Tibial nerve (tissue), 4 donors: ENCODE data around the gene SCN4B. TPM values are rescaled to one million over a fixed set of nuclear protein-coding genes. Genes with fewer than 3 reads are reported as not detected.

ENCODE experiments used
- DNase-seq, 2 donors: peaks; one replicate each; pipeline ENCODE4 v3.0.0-alpha.2; 2019; ENCODE audit warnings: low spot score in 2 of 2
- H3K27ac ChIP-seq, 4 donors: fragments of 200-600 bp; sonication (generic) in 3 of 4; one replicate each; pipeline ENCODE4 v1.5.1; 2017 to 2019; ENCODE audit warnings: mild to moderate bottlenecking in 1 of 4
- H3K27me3 ChIP-seq, 2 donors: fragments of 200-600 bp; sonication (generic) in 1 of 2; one replicate each; pipeline versions ENCODE4 v1.5.1 to v1.6.0; 2017 to 2019
- H3K36me3 ChIP-seq, 3 donors: fragments of 200-600 bp; sonication (generic); one replicate each; pipeline ENCODE4 v1.5.1; 2018 to 2019
- H3K4me1 ChIP-seq, 4 donors: fragments of 200-600 bp; sonication (generic) in 3 of 4; one replicate each; pipeline ENCODE4 v1.5.1; 2017 to 2019
- H3K4me3 ChIP-seq, 4 donors: fragments of 200-600 bp; sonication (generic) in 3 of 4; one replicate each; pipeline ENCODE4 v1.5.1; 2017 to 2019; ENCODE audit warnings: mild to moderate bottlenecking in 1 of 4, moderate library complexity in 1 of 4
- H3K9me3 ChIP-seq, 4 donors: fragments of 200-600 bp; sonication (generic) in 3 of 4; one replicate each; pipeline ENCODE4 v1.5.1; 2017 to 2019
- EP300 ChIP-seq, 2 donors: sonication (generic); formaldehyde crosslinking; IDR thresholded peaks; one replicate each; pipeline ENCODE4 v1.6.1; 2017; ENCODE audit warnings: antibody characterized with exemption in 2 of 2, mild to moderate bottlenecking in 1 of 2
- POLR2A ChIP-seq, 2 donors: fragments of 450-650 bp; IDR thresholded peaks; one replicate each; pipeline ENCODE4 v1.6.1; 2017; ENCODE audit warnings: antibody characterized with exemption in 2 of 2, mild to moderate bottlenecking in 2 of 2, moderate library complexity in 2 of 2
- WGBS, 2 donors: methylation state at CpG; one replicate each; pipeline ENCODE4 v1.1.5; 2018; 5-methylcytosine and 5-hydroxymethylcytosine counted together
- total RNA-seq, 4 donors: library from RNA; depleted of rRNA; stranded (reverse); fragments of >200 nt; gene quantifications; one replicate each; pipeline ENCODE4 v1.1.0, GENCODE V29; 2016
- TF ChIP-seq, protein P1 (sequence below), 5 experiments: fragments of 200-600 bp in 3 of 5; fragments of 450-650 bp in 2 of 5; sonication (generic) in 3 of 5; IDR thresholded peaks; one replicate each; pipeline ENCODE4 v1.5.1; 2016 to 2019; ENCODE audit warnings: antibody characterized with exemption in 5 of 5, mild to moderate bottlenecking in 3 of 5, moderate library complexity in 2 of 5

Gene SCN4B
- total RNA-seq, 4 donors from 2014 or later, result 0.66 to 4.1 (median 1.1) TPM

DNA sequence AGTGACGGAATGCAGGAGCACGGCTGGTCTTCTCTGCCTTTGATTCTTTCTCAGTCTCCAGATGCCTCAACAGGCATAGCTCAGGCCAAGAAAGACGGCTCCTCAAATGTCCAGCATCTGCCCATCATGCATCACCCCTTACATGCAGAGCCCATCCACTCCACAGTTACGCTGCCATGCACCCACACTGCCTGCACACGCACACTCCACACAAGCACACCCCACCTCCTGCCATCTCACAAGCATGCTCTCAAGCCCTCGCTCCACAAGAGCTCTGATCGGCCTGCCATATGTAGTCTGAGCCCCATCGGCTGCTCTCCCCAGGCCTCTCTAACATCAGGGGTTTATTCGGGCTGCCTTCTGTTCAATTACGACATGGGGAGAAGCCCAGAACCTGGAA, 18.8 kb downstream of the SCN4B start:
- TF ChIP-seq, protein P1, sequence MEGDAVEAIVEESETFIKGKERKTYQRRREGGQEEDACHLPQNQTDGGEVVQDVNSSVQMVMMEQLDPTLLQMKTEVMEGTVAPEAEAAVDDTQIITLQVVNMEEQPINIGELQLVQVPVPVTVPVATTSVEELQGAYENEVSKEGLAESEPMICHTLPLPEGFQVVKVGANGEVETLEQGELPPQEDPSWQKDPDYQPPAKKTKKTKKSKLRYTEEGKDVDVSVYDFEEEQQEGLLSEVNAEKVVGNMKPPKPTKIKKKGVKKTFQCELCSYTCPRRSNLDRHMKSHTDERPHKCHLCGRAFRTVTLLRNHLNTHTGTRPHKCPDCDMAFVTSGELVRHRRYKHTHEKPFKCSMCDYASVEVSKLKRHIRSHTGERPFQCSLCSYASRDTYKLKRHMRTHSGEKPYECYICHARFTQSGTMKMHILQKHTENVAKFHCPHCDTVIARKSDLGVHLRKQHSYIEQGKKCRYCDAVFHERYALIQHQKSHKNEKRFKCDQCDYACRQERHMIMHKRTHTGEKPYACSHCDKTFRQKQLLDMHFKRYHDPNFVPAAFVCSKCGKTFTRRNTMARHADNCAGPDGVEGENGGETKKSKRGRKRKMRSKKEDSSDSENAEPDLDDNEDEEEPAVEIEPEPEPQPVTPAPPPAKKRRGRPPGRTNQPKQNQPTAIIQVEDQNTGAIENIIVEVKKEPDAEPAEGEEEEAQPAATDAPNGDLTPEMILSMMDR (IDR thresholded peaks at IDR 0.05), result no peak
- no peak for TF ChIP-seq POLR2A (IDR thresholded peaks at IDR 0.05)
- TF ChIP-seq EP300 (IDR thresholded peaks at IDR 0.05), result no peak
- H3K27me3 ChIP-seq, result peaks cover 0 to 18% of the 10 kb centered on the region in 2 donors

DNA sequence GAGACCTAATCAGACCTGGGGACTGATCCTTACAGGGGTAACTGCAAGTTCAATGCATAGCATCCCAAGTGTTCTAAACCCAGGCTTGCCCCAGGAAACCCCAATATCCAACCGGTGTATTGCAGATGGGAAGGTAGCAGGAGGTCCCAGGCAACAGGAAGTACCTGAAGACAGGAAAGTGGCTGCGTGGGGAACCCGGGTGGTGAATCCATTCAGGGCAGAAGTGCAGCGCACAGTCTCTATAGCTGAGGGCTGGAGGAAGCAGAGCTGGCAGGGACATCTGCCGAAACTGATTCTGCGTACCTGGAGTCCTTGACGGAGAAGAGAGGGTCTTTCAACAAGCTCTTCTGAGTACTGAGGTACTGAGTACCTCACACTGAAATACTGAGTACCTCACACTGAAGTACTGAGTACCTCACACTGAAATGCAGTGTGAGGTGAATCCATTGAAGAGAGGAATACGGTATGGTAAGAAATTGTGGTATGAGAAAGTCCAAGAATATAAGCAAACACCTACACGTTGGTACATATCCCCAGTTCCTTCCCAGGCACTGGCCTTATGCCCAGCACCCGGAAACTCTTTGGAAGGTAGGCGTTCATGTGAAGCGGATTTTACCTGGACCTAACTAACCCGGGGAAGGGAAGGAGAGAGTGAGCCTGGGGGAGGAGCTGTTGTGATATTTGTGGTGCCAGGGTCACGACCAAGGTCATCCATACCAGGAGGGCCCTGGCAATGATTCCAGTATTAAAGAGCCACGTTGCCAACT, 20.1 kb downstream of the SCN4B start:
- TF ChIP-seq POLR2A (IDR thresholded peaks at IDR 0.05) (no peak), EP300 (IDR thresholded peaks at IDR 0.05) (no peak)
- TF ChIP-seq, protein P1 (IDR thresholded peaks at IDR 0.05), result no peak
- Histone ChIP-seq H3K4me3 (no peak overlapping the region), H3K27ac (no peak overlapping the region), H3K27me3 (peaks cover 0 to 13% of the 10 kb centered on the region in 2 donors), H3K36me3 (no peaks in the 10 kb centered on the region), H3K9me3 (no peaks in the 10 kb centered on the region), H3K4me1 (no peaks in the 10 kb centered on the region)
- 81 to 87% methylated on average over 15 of the region's 15 CpGs for WGBS, 2 donors
- no peak for DNase-seq

More for the DNA sequence above, 18.8 kb downstream of the SCN4B start:
- DNase-seq, result no peak
- WGBS, 2 donors, result 84 to 91% methylated on average over 10 of the region's 10 CpGs
- Histone ChIP-seq H3K27ac (no peak overlapping the region), H3K36me3 (no peaks in the 10 kb centered on the region), H3K4me3 (no peak overlapping the region), H3K4me1 (no peaks in the 10 kb centered on the region), H3K9me3 (no peaks in the 10 kb centered on the region)

DNA sequence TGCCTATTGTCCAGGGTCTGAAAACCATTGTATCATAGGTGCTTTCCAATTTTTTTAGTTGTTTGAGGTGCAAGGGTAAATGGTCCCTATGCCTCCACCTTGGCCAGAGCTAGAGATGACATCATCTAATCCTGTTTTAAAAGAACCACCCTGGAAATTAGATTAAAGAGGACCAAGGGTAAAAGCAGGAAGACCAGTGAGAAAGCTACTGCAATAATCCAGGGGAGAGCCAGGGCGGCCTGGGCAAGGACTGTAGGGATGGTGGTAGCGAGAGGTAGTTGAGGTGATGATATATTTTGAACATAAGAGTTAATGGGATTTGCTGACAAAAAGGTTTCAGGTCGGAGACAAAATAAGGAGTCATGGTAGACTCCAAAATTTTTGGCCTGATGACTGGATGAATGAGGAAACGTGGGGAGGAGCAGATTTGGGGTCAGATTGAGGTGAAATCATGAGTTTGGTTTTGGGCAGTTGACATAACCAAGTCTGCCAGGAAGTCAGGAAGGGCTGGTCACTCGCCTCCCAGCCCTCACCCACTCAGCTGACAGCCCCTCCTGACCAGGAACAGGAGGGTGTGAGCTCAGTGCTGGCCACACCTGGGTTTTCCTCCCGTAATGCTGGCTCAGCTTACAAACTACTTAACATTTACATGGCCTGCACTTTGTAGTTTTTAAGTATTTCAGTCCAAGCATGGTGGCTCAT, 23.0 kb downstream of the SCN4B start:
- Histone ChIP-seq H3K27ac (no peak overlapping the region), H3K4me3 (no peak overlapping the region), H3K36me3 (no peaks in the 10 kb centered on the region), H3K4me1 (no peaks in the 10 kb centered on the region), H3K27me3 (peaks cover 0 to 4% of the 10 kb centered on the region in 2 donors), H3K9me3 (no peaks in the 10 kb centered on the region)
- DNase-seq, result no peak
- TF ChIP-seq, protein P1 (IDR thresholded peaks at IDR 0.05), result no peak
- TF ChIP-seq EP300 (IDR thresholded peaks at IDR 0.05) (no peak), POLR2A (IDR thresholded peaks at IDR 0.05) (no peak)
- 58 to 68% methylated on average over 6 of the region's 6 CpGs for WGBS, 2 donors

DNA sequence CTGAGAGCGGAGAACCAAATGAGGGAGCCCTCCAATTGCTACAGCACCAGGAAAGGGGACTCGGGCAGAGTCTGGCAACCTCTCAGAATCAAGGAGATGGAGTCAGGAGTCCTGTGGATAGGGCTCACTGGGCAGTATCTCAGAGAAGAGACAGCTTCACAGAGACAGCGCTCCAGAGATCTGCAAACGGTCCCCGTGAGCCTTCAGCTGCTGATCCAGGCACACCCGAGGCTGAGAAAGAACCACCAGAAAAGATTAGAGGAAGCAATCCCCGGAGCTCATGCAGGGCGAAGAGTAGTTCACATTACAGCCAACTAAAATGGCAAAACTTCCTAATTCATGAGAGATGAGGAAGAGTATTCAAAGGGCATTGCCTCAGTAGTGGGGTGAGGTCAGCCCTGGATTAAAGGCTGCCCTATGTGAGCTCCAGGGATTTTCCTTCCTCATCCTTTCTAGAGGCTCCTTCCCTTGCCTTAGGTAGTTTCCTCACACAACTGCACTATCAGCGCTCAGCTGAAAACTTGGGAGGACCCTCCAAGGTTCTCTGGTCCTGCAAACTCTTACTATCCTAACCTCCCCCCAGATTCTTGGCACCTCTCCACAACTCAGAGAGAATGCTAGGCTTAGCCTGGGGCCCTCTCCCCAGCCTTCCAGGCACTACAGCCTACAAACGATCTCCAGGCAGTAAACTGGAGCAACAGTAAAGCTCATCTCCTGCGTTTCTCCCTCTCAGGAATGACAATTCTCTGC, 23.7 kb downstream of the SCN4B start:
- peaks cover 0 to 4% of the 10 kb centered on the region in 2 donors for H3K27me3 ChIP-seq
- no peaks in the 10 kb centered on the region for H3K36me3 ChIP-seq
- H3K27ac ChIP-seq, result no peak overlapping the region
- TF ChIP-seq, protein P1 (IDR thresholded peaks at IDR 0.05), result no peak
- DNase-seq, result no peak
- H3K4me3 ChIP-seq, result no peak overlapping the region
- 46 to 52% methylated on average over 11 of the region's 11 CpGs for WGBS, 2 donors
- no peaks in the 10 kb centered on the region for H3K9me3 ChIP-seq
- H3K4me1 ChIP-seq, result no peaks in the 10 kb centered on the region
